Esophagus squamous epithelium (tissue), 5 donors: ENCODE data around the gene PSMC3IP. TPM values are rescaled to one million over a fixed set of nuclear protein-coding genes. Genes with fewer than 3 reads are reported as not detected.

Experiments
- DNase-seq: peaks from one replicate; lab custom pipeline; 2025; lab: John Stamatoyannopoulos, UW
- H3K27ac ChIP-seq, 4 donors: fragments of 200-600 bp; sonication (generic); one replicate each; pipeline ENCODE4 v1.5.1; 2016 to 2019; ENCODE audit warnings: mild to moderate bottlenecking in 1 of 4
- H3K27me3 ChIP-seq, 4 donors: fragments of 200-600 bp; sonication (generic); 1 replicate in 3 of 4; 2 replicates in 1 of 4; pipeline versions ENCODE4 v1.5.1 to v1.6.0; 2017 to 2021; ENCODE audit warnings: antibody characterized with exemption in 1 of 4
- H3K36me3 ChIP-seq, 3 donors: fragments of 200-600 bp; sonication (generic); one replicate each; pipeline ENCODE4 v1.5.1; 2016 to 2019
- H3K4me1 ChIP-seq, 3 donors: fragments of 200-600 bp; sonication (generic); one replicate each; pipeline ENCODE4 v1.5.1; 2017 to 2019
- H3K4me3 ChIP-seq, 4 donors: fragments of 200-600 bp; sonication (generic); 1 replicate in 3 of 4; 2 replicates in 1 of 4; pipeline ENCODE4 v1.5.1; 2016 to 2019; ENCODE audit warnings: mild to moderate bottlenecking in 2 of 4, moderate library complexity in 1 of 4
- H3K9me3 ChIP-seq, 3 donors: fragments of 200-600 bp; sonication (generic); one replicate each; pipeline ENCODE4 v1.5.1; 2016 to 2019
- POLR2A ChIP-seq, 4 donors: fragments of 450-650 bp; IDR thresholded peaks; one replicate each; pipeline ENCODE4 v1.6.1; 2017; ENCODE audit warnings: antibody characterized with exemption in 4 of 4, mild to moderate bottlenecking in 4 of 4, moderate library complexity in 3 of 4
- WGBS, 2 donors: methylation state at CpG; one replicate each; pipeline ENCODE4 v1.1.5; 2018; 5-methylcytosine and 5-hydroxymethylcytosine counted together
- intact Hi-C: fragments of 100-400 bp; cut with DNase I; formaldehyde crosslinking; loops from one replicate; pipeline ENCODE4 v1.15.0; 2022
- total RNA-seq, 4 donors: library from RNA; depleted of rRNA; stranded (reverse); fragments of >200 nt; gene quantifications; one replicate each; pipeline ENCODE4 v1.1.0, GENCODE V29; 2016
- TF ChIP-seq, protein P1 (sequence below), 6 experiments: fragments of 450-650 bp in 4 of 6; fragments of 200-600 bp in 2 of 6; sonication (generic) in 2 of 6; IDR thresholded peaks; one replicate each; pipeline ENCODE4 v1.5.1; 2016 to 2019; ENCODE audit warnings: antibody characterized with exemption in 6 of 6, mild to moderate bottlenecking in 4 of 6, moderate library complexity in 4 of 6
- donor health status: DM: yes; HTN: yes; CAD: no.

PSMC3IP gene
- total RNA-seq, 4 donors from 2014 or later, result 0.61 to 4.8 (median 2.8) TPM

DNA sequence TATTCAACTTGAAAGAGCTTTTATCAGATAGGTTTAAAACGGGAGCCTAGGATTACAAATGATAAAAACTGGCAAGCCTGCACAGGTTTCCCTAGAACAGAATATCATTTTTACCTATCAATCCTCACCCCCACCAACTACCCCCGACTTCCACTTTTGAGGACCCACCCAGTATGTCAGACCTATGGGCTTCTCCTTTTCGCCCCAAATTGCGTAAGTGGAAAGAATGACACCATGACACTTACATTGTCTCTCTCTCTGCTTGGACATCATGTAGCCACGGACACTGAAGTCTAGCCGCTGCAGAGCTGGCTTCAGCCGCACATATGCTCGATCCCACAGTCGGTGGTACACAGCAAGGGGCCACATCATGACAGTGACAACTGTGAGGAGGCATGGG lies 7.4 kb upstream of the PSMC3IP start:
- Histone ChIP-seq H3K4me3 (no peak overlapping the region), H3K36me3 (peaks cover 16 to 98% (median 53%) of the 10 kb centered on the region in 3 donors), H3K27ac (peak overlapping the region; percentile 75 to 88 (median 84)), H3K4me1 (peaks cover 29 to 65% (median 43%) of the 10 kb centered on the region in 3 donors), H3K9me3 (no peaks in the 10 kb centered on the region), H3K27me3 (no peaks in the 10 kb centered on the region)
- TF ChIP-seq, protein P1, sequence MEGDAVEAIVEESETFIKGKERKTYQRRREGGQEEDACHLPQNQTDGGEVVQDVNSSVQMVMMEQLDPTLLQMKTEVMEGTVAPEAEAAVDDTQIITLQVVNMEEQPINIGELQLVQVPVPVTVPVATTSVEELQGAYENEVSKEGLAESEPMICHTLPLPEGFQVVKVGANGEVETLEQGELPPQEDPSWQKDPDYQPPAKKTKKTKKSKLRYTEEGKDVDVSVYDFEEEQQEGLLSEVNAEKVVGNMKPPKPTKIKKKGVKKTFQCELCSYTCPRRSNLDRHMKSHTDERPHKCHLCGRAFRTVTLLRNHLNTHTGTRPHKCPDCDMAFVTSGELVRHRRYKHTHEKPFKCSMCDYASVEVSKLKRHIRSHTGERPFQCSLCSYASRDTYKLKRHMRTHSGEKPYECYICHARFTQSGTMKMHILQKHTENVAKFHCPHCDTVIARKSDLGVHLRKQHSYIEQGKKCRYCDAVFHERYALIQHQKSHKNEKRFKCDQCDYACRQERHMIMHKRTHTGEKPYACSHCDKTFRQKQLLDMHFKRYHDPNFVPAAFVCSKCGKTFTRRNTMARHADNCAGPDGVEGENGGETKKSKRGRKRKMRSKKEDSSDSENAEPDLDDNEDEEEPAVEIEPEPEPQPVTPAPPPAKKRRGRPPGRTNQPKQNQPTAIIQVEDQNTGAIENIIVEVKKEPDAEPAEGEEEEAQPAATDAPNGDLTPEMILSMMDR (IDR thresholded peaks at IDR 0.05), result no peak
- no peak for TF ChIP-seq POLR2A (IDR thresholded peaks at IDR 0.05)
- intact Hi-C loops, result no loop called here
- WGBS, 2 donors, result 62 to 70% methylated on average over 7 to 9 of the region's 9 CpGs
- DNase-seq, result no peak

GRCh38 chr17:42581744-42582270 lies 4.3 kb upstream of the PSMC3IP start:
- 86 to 93% methylated on average over 2 to 6 of the region's 10 CpGs for WGBS, 2 donors
- peaks cover 30 to 67% (median 41%) of the 10 kb centered on the region in 3 donors for H3K4me1 ChIP-seq
- peaks cover 14 to 80% (median 41%) of the 10 kb centered on the region in 3 donors for H3K36me3 ChIP-seq
- TF ChIP-seq, protein P1 (IDR thresholded peaks at IDR 0.05), result no peak
- no peak for TF ChIP-seq POLR2A (IDR thresholded peaks at IDR 0.05)
- H3K27ac ChIP-seq, result no peak overlapping the region
- DNase-seq, result no peak
- no peak overlapping the region for H3K4me3 ChIP-seq
- no peaks in the 10 kb centered on the region for H3K27me3 ChIP-seq
- H3K9me3 ChIP-seq, result no peaks in the 10 kb centered on the region
- intact Hi-C loops, result no loop called here

- no peaks in the 10 kb centered on the region for H3K27me3 ChIP-seq
- no peaks in the 10 kb centered on the region for H3K9me3 ChIP-seq
- TF ChIP-seq, protein P1 (IDR thresholded peaks at IDR 0.05), result no peak
- TF ChIP-seq POLR2A (IDR thresholded peaks at IDR 0.05), result no peak
- no peak for DNase-seq
- no peak overlapping the region for H3K4me3 ChIP-seq
- H3K36me3 ChIP-seq, result peaks cover 14 to 65% (median 44%) of the 10 kb centered on the region in 3 donors
- intact Hi-C loops, result loop anchor here (5.0 kb wide), 1 partner anchor 102 kb away; the partner anchor contains the start of genes CCR10 and CNTNAP1
- peak overlapping the region in 1 of 4 donors; percentile 92 for H3K27ac ChIP-seq
- WGBS, 2 donors, result 38 to 57% methylated on average over 2 of the region's 2 CpGs
- H3K4me1 ChIP-seq, result peaks cover 15 to 59% (median 28%) of the 10 kb centered on the region in 3 donors
These were observed 2.4 kb upstream of the PSMC3IP start for GRCh38 chr17:42579794-42580551.

GRCh38 chr17:42578282-42578869 lies 847 bp upstream of the PSMC3IP start:
- peak overlapping the region; percentile 85 to 92 (median 90) for H3K27ac ChIP-seq
- 0 to 1% methylated on average over 16 to 20 of the region's 20 CpGs for WGBS, 2 donors
- no peak for DNase-seq
- H3K4me1 ChIP-seq, result peaks cover 14 to 45% (median 22%) of the 10 kb centered on the region in 3 donors
- no peaks in the 10 kb centered on the region for H3K9me3 ChIP-seq
- peak overlapping the region; percentile 53 to 85 (median 59) for H3K4me3 ChIP-seq
- TF ChIP-seq, protein P1 (IDR thresholded peaks at IDR 0.05), result peak; percentile 69 to 81 (median 74)
- no peak for TF ChIP-seq POLR2A (IDR thresholded peaks at IDR 0.05)
- peaks cover 14 to 65% (median 43%) of the 10 kb centered on the region in 3 donors for H3K36me3 ChIP-seq
- intact Hi-C loops, result loop anchor here (5.0 kb wide), 1 partner anchor 104 kb away; the partner anchor contains the start of genes CCR10 and CNTNAP1
- H3K27me3 ChIP-seq, result no peaks in the 10 kb centered on the region
